OCI-LY3 (cell line): ENCODE measurements around the gene ANKH.

Experiments used
- H2AFZ ChIP-seq: fragments of 200-600, 300-600 bp; shearing (Covaris generic); 2 replicates; pipeline ENCODE4 v1.6.0; 2014; ENCODE audit warnings: antibody characterized with exemption, low read depth, low read length
- H3K27ac ChIP-seq: fragments of 200-600, 300-600 bp; sonication (generic); 2 replicates; pipeline ENCODE4 v1.5.1; 2014; ENCODE audit warnings: mild to moderate bottlenecking, low read length, moderate library complexity, mixed read lengths
- H3K27me3 ChIP-seq: fragments of 200-600, 300-600 bp; sonication (generic); 2 replicates; pipeline ENCODE4 v1.6.1; 2014; ENCODE audit warnings: low read depth, low read length, mixed read lengths
- H3K36me3 ChIP-seq: fragments of 200-600, 300-600 bp; sonication (generic); replicated peaks from 2 replicates; pipeline ENCODE3; 2014; ENCODE audit warnings: low read depth, low read length, mixed read lengths
- H3K4me1 ChIP-seq: fragments of 300-600, 200-600 bp; sonication (generic); 2 replicates; pipeline ENCODE4 v1.6.1; 2014; ENCODE audit warnings: low read length, mixed read lengths
- H3K4me2 ChIP-seq: fragments of 200-600, 300-600 bp; sonication (generic); 2 replicates; pipeline ENCODE4 v1.6.1; 2014; ENCODE audit warnings: low read length, mixed read lengths
- H3K4me3 ChIP-seq: fragments of 300-600, 200-600 bp; sonication (generic); 2 replicates; pipeline ENCODE4 v1.5.1; 2014; ENCODE audit warnings: antibody characterized with exemption, mild to moderate bottlenecking, low read length, moderate library complexity
- H3K79me2 ChIP-seq: fragments of 300-600, 200-600 bp; shearing (Covaris generic); 2 replicates; pipeline ENCODE4 v1.6.1; 2014; ENCODE audit warnings: mild to moderate bottlenecking, low read length, mixed read lengths
- H3K9ac ChIP-seq: fragments of 300-600, 200-600 bp; shearing (Covaris generic); 2 replicates; pipeline ENCODE4 v1.6.0; 2014; ENCODE audit warnings: mild to moderate bottlenecking, low read length, moderate library complexity
- H3K9me3 ChIP-seq: fragments of 200-600, 300-600 bp; shearing (Covaris generic); 2 replicates; pipeline ENCODE4 v1.6.1; 2014; ENCODE audit warnings: low read length, mixed read lengths; ENCODE audit not compliant: insufficient read depth
- H4K20me1 ChIP-seq: fragments of 200-600, 300-600 bp; sonication (generic); 2 replicates; pipeline ENCODE4 v1.6.1; 2016; ENCODE audit warnings: low read length, mixed read lengths; ENCODE audit not compliant: insufficient read depth
- CTCF ChIP-seq: fragments of 200-600, 300-600 bp; sonication (generic); IDR thresholded peaks from 2 replicates; pipeline ENCODE4 v1.5.1; 2014; ENCODE audit warnings: antibody characterized with exemption, low read length, low read depth
- EZH2phosphoT487 ChIP-seq: fragments of 200-600 bp; shearing (Covaris generic); IDR thresholded peaks from 2 replicates; pipeline ENCODE4 v1.6.1; 2018; ENCODE audit warnings: antibody characterized with exemption, mixed run types, low read depth

ANKH gene

DNA sequence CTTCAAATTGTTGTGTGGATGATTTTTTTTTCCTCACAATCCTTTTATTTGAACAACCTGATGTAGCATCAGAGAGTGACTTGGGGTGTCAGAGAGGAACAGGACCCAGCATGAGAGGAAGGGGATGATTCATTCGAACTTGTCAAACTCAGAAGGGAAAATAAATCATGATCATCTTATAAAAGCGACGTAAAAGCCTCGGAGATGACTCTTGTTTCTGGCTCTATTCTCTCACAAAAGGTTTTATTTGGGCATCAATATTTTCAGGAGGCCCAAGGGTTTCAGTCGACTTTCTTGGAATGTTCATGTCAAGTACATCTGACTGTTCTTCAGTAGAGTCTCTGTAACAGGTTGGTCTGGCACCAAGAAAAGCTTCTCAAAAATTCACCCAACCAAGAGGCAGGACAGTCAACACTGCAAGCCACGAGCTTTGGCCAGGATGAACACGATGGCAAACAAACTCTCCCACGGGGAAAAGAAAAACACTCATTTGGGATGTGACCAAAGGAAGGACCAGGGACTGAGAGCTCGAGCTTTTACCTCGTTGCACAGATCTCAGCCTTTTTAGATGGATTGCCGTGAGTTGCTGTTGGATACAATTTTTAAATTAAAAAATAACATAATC is 55.1 kb downstream of the ANKH start:
- Histone ChIP-seq H4K20me1 (peaks cover 6% of the 10 kb centered on the region), H3K27ac (no peak overlapping the region), H3K4me3 (no peak overlapping the region), H3K36me3 (no peaks in the 10 kb centered on the region), H3K4me2 (no peak overlapping the region), H2AFZ (no peak overlapping the region), H3K27me3 (no peaks in the 10 kb centered on the region), H3K9me3 (no peaks in the 10 kb centered on the region), H3K4me1 (peaks cover 13% of the 10 kb centered on the region), H3K9ac (no peak overlapping the region), H3K79me2 (no peaks in the 10 kb centered on the region)
- TF ChIP-seq EZH2phosphoT487, result no peak
- TF ChIP-seq CTCF, result no peak

DNA sequence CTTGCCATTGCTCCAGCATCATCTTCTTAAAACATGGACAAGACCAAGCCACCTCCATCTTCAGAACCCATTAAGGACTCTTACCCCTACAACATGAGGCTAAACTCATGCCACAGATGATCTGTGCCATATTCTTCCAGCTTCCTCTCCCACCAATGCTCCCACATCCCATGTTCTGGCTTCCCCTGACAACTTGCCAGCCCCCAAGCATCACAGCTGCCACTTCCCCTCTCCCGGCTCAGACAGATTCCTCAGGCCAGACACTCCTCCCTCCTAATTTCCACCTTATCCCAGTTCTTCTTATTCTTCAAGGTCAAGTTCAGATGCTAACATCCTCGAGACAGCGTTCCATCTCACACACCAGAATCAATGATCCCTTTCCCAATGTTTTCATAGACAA is 57.8 kb downstream of the ANKH start:
- H3K9me3 ChIP-seq, result no peaks in the 10 kb centered on the region
- H2AFZ ChIP-seq, result no peak overlapping the region
- no peak overlapping the region for H3K27ac ChIP-seq
- H4K20me1 ChIP-seq, result peaks cover 9% of the 10 kb centered on the region
- no peak overlapping the region for H3K4me3 ChIP-seq
- no peak overlapping the region for H3K9ac ChIP-seq
- H3K4me2 ChIP-seq, result no peak overlapping the region
- H3K27me3 ChIP-seq, result no peaks in the 10 kb centered on the region
- no peaks in the 10 kb centered on the region for H3K36me3 ChIP-seq
- H3K4me1 ChIP-seq, result peaks cover 35% of the 10 kb centered on the region
- no peaks in the 10 kb centered on the region for H3K79me2 ChIP-seq
- no peak for TF ChIP-seq CTCF
- no peak for TF ChIP-seq EZH2phosphoT487

DNA sequence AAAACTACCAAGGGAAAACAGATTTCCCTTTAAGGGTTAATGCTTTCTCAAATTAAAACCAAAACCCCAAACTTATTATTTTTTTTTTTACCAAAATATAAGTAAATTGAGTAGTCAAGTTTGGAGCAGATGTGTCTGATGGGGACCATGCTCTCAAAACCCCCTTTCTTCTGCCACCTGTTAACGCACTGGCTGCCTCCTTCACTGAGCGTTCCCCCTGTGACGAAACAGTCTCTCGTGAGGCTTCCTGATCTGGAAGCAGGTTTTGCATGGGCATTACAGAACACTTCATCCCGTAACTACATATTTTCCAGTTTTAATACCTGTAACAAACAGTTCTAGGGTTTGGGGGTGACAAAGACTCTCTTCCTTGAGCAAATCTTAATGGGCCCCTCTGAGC is 59.4 kb downstream of the ANKH start:
- TF ChIP-seq EZH2phosphoT487 (no peak), CTCF (no peak)
- Histone ChIP-seq H3K27me3 (no peaks in the 10 kb centered on the region), H4K20me1 (peaks cover 9% of the 10 kb centered on the region), H3K4me3 (no peak overlapping the region), H3K27ac (no peak overlapping the region), H3K79me2 (no peaks in the 10 kb centered on the region), H3K9me3 (no peaks in the 10 kb centered on the region), H3K4me2 (peak overlapping the region; percentile 99), H2AFZ (no peak overlapping the region), H3K36me3 (no peaks in the 10 kb centered on the region), H3K4me1 (peaks cover 35% of the 10 kb centered on the region), H3K9ac (no peak overlapping the region)

- Histone ChIP-seq H2AFZ (no peak overlapping the region), H4K20me1 (peaks cover 9% of the 10 kb centered on the region), H3K4me1 (peaks cover 35% of the 10 kb centered on the region), H3K9ac (peak overlapping the region; percentile 11; the same call in 1 of the 2 replicates), H3K27me3 (no peaks in the 10 kb centered on the region), H3K9me3 (no peaks in the 10 kb centered on the region), H3K27ac (no peak overlapping the region), H3K4me2 (peak overlapping the region; percentile 99), H3K79me2 (no peaks in the 10 kb centered on the region), H3K36me3 (no peaks in the 10 kb centered on the region), H3K4me3 (peak overlapping the region; percentile 75)
- peak; percentile 9; the same call in 1 of the 2 replicates for TF ChIP-seq CTCF
- TF ChIP-seq EZH2phosphoT487, result no peak
Measured at GRCh38 chr5:14810928-14811572, 60.5 kb downstream of the ANKH start.
